Measurements from ENCODE around the gene TEAD1. TPM values are rescaled to one million over a fixed set of nuclear protein-coding genes. Genes with fewer than 3 reads are reported as not detected.

TEAD1 gene
- polyA plus RNA-seq, 1 experiment: 113 TPM

DNA sequence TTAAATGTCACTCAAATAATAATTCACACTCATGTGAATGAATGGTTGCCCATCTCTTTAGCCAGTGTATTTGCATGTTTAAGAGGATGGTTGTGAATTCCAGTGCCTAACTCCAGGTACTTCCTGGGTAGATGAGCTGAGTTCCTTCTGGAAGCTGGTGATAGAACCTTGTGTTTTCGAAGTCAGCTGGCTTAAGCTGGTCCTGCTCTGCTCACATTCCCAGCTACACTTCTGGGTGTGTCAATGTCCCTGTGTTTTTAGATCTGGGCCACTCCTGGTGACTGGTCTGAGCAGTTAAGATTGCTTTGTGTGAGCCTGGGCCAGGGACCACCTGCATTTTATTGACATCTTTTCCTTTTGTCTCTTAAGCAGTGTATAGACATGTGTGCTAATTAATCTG lies 10.6 kb downstream of the TEAD1 start:
- no peaks in the 10 kb centered on the region for H3K27me3 ChIP-seq (ENCODE audit: control insufficient read depth, insufficient read depth, low read length)
- no peaks in the 10 kb centered on the region for H3K9me3 ChIP-seq (ENCODE audit: control insufficient read depth, insufficient read depth, low read length)
- TF ChIP-seq, protein P1, sequence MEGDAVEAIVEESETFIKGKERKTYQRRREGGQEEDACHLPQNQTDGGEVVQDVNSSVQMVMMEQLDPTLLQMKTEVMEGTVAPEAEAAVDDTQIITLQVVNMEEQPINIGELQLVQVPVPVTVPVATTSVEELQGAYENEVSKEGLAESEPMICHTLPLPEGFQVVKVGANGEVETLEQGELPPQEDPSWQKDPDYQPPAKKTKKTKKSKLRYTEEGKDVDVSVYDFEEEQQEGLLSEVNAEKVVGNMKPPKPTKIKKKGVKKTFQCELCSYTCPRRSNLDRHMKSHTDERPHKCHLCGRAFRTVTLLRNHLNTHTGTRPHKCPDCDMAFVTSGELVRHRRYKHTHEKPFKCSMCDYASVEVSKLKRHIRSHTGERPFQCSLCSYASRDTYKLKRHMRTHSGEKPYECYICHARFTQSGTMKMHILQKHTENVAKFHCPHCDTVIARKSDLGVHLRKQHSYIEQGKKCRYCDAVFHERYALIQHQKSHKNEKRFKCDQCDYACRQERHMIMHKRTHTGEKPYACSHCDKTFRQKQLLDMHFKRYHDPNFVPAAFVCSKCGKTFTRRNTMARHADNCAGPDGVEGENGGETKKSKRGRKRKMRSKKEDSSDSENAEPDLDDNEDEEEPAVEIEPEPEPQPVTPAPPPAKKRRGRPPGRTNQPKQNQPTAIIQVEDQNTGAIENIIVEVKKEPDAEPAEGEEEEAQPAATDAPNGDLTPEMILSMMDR (IDR thresholded peaks at IDR 0.05; ENCODE audit: low read depth, low read length): no peak
- H3K27ac ChIP-seq (ENCODE audit: low read depth, low read length): no peak overlapping the region
- no peak overlapping the region for H3K4me3 ChIP-seq (ENCODE audit: low read depth, low read length)
- CTCF ChIA-PET: no interaction called here
- POLR2A ChIA-PET: no interaction called here
- no peak for DNase-seq (ENCODE audit: low read depth, low spot score)

DNA sequence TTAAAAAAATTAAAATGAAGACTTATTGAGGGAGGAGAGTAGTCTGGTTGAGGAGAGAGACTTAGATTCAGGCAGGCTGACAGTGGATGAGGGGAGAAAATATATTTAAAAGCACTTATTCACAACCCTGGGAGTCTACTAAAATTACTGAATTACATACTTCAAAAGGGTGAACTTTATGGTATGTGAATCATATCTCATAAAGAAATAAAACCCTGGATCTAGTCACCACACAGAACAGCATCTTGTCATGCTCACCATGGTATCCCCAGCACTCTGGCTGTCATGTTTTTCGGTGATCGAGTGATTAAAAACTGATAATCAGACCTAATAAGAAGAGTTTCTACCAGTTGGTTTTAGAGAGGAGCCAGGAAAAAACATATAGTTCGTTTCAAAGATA lies 11.0 kb downstream of the TEAD1 start:
- DNase-seq (ENCODE audit: low read depth, low spot score): no peak
- Histone ChIP-seq H3K4me3 (ENCODE audit: low read depth, low read length) (no peak overlapping the region), H3K9me3 (ENCODE audit: control insufficient read depth, insufficient read depth, low read length) (no peaks in the 10 kb centered on the region), H3K27me3 (ENCODE audit: control insufficient read depth, insufficient read depth, low read length) (no peaks in the 10 kb centered on the region), H3K27ac (ENCODE audit: low read depth, low read length) (no peak overlapping the region)
- TF ChIP-seq, protein P1 (IDR thresholded peaks at IDR 0.05; ENCODE audit: low read depth, low read length): no peak
- CTCF ChIA-PET: no interaction called here
- POLR2A ChIA-PET: no interaction called here

- H3K9me3 ChIP-seq (ENCODE audit: control insufficient read depth, insufficient read depth, low read length): no peaks in the 10 kb centered on the region
- TF ChIP-seq, protein P1 (IDR thresholded peaks at IDR 0.05; ENCODE audit: low read depth, low read length): no peak
- ChIA-PET CTCF (interaction anchor here (0.5 to 2.3 kb wide), 2 partner anchors 355 to 493 kb away, joined by 7 read pairs; no protein-coding TSS in a partner anchor), POLR2A (interaction anchor here (0.5 to 1.2 kb wide), 2 partner anchors 61 to 96 kb away, joined by 4 to 7 read pairs; no protein-coding TSS in a partner anchor)
- DNase-seq (ENCODE audit: low read depth, low spot score): no peak
- no peak overlapping the region for H3K4me3 ChIP-seq (ENCODE audit: low read depth, low read length)
- no peaks in the 10 kb centered on the region for H3K27me3 ChIP-seq (ENCODE audit: control insufficient read depth, insufficient read depth, low read length)
- H3K27ac ChIP-seq (ENCODE audit: low read depth, low read length): peak overlapping the region; percentile 63
Observed at GRCh38 chr11:12686246-12687060, 12.2 kb downstream of the TEAD1 start.

- H3K9me3 ChIP-seq (ENCODE audit: control insufficient read depth, insufficient read depth, low read length): no peaks in the 10 kb centered on the region
- ChIA-PET POLR2A (interaction anchor here (0.5 to 1.2 kb wide), 3 partner anchors 62 to 198 kb away, joined by 4 to 9 read pairs (median 7); no protein-coding TSS in a partner anchor), CTCF (interaction anchor here (2.3 kb wide), 1 partner anchor 356 kb away, joined by 7 read pairs; no protein-coding TSS in a partner anchor)
- TF ChIP-seq, protein P1 (IDR thresholded peaks at IDR 0.05; ENCODE audit: low read depth, low read length): no peak
- H3K27ac ChIP-seq (ENCODE audit: low read depth, low read length): no peak overlapping the region
- no peaks in the 10 kb centered on the region for H3K27me3 ChIP-seq (ENCODE audit: control insufficient read depth, insufficient read depth, low read length)
- DNase-seq (ENCODE audit: low read depth, low spot score): no peak
- no peak overlapping the region for H3K4me3 ChIP-seq (ENCODE audit: low read depth, low read length)
Observed at GRCh38 chr11:12687216-12687623, 13.0 kb downstream of the TEAD1 start.

DNA sequence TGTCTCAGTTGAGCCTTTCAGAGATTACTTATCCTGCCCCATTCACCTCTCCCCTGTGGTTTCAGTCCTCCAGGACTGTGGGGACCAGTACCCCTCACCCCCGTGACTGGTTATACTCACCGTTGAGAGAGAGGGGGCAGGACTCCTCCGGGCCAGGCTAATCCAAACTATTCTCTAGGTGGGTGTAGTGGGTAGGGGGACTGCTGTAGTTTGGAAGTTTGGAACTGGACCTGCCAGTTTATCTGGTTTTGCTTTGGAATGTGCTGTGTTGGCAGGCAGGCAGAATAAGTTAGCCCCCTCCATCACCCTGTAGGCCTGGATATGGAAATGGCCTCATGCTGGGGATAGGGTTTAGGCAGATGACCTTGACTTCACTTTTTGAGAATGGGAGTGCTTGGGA lies 13.5 kb downstream of the TEAD1 start:
- H3K4me3 ChIP-seq (ENCODE audit: low read depth, low read length): no peak overlapping the region
- no peak for DNase-seq (ENCODE audit: low read depth, low spot score)
- no peaks in the 10 kb centered on the region for H3K9me3 ChIP-seq (ENCODE audit: control insufficient read depth, insufficient read depth, low read length)
- ChIA-PET POLR2A (interaction anchor here (0.6 kb wide), 1 partner anchor 198 kb away, joined by 9 read pairs; no protein-coding TSS in a partner anchor), CTCF (interaction anchor here (2.3 kb wide), 1 partner anchor 357 kb away, joined by 7 read pairs; no protein-coding TSS in a partner anchor)
- H3K27me3 ChIP-seq (ENCODE audit: control insufficient read depth, insufficient read depth, low read length): no peaks in the 10 kb centered on the region
- TF ChIP-seq, protein P1 (IDR thresholded peaks at IDR 0.05; ENCODE audit: low read depth, low read length): no peak
- H3K27ac ChIP-seq (ENCODE audit: low read depth, low read length): no peak overlapping the region

All from AG04450 (cell line).